ENCODE results near the gene SERINC3.

GRCh38 chr20:44513871-44514270, 8.0 kb downstream of the SERINC3 start:
- TF ChIP-seq CTCF (IDR thresholded peaks at IDR 0.05; ENCODE audit: poor library complexity) (no peak), EZH2 (IDR thresholded peaks at IDR 0.05; ENCODE audit: borderline replicate concordance) (no peak), EZH2phosphoT487 (IDR thresholded peaks at IDR 0.05; ENCODE audit: low read depth, severe bottlenecking, unreplicated experiment) (no peak)
